Activated naive CD4-positive, alpha-beta T cell treated with anti-CD3 and anti-CD28 coated beads for 36 hours (primary cell): ENCODE measurements around the gene XNDC1N. TPM values are rescaled to one million over a fixed set of nuclear protein-coding genes. Genes with fewer than 3 reads are reported as not detected.
"Not testable (repeated sequence)": the region's sequence is repeated elsewhere in the genome, so short reads cannot be mapped to it uniquely, and the experiment has no call there.

ENCODE experiments used
- CTCF ChIA-PET: fragments of 350-600 bp; sonication (Branson Sonifier 250); formaldehyde crosslinking; loops from one replicate; lab custom pipeline; 2021; ENCODE audit warnings: antibody characterized with exemption; lab: Charles Lee
- DNase-seq: peaks from one replicate; pipeline ENCODE4 v3.0.0-alpha.2; 2020
- H3K27ac Mint-ChIP-seq: one replicate; pipeline ENCODE4 v1.8.0; 2021; ENCODE audit warnings: mild to moderate bottlenecking, mixed read lengths
- H3K27me3 Mint-ChIP-seq: one replicate; pipeline ENCODE4 v1.8.0; 2021; ENCODE audit warnings: low read depth, mixed read lengths
- H3K36me3 Mint-ChIP-seq: one replicate; pipeline ENCODE4 v1.8.0; 2021; ENCODE audit warnings: low read depth, mixed read lengths
- H3K4me1 Mint-ChIP-seq: one replicate; pipeline ENCODE4 v1.8.0; 2021; ENCODE audit warnings: low read depth, mixed read lengths
- H3K4me3 Mint-ChIP-seq: one replicate; pipeline ENCODE4 v1.8.0; 2021; ENCODE audit warnings: mild to moderate bottlenecking, moderate library complexity, mixed read lengths
- H3K9me3 Mint-ChIP-seq: one replicate; pipeline ENCODE4 v1.8.0; 2021; ENCODE audit warnings: mixed read lengths
- intact Hi-C: fragments of 100-400 bp; cut with micrococcal nuclease; formaldehyde crosslinking; loops from one replicate; pipeline ENCODE4 v1.15.1; 2023
- total RNA-seq, 2 experiments: library from RNA; stranded (reverse); gene quantifications; one replicate each; pipeline ENCODE4 v1.2.3, GENCODE V29; 2021

Gene XNDC1N
- total RNA-seq, 2 experiments from 2014 or later = 14.2 to 16.4 TPM

- H3K36me3 Mint-ChIP-seq, H3K27me3 Mint-ChIP-seq, H3K27ac Mint-ChIP-seq, H3K4me3 Mint-ChIP-seq, DNase-seq, CTCF ChIA-PET, H3K4me1 Mint-ChIP-seq, H3K9me3 Mint-ChIP-seq, intact Hi-C loops: not testable (repeated sequence)
Observed at GRCh38 chr11:71889181-71889872, 39.1 kb downstream of the XNDC1N start.

- H3K9me3 Mint-ChIP-seq, H3K36me3 Mint-ChIP-seq, H3K4me3 Mint-ChIP-seq, H3K27me3 Mint-ChIP-seq, DNase-seq, CTCF ChIA-PET, H3K4me1 Mint-ChIP-seq, intact Hi-C loops: not testable (repeated sequence)
- peak overlapping the region; percentile 39 for H3K27ac Mint-ChIP-seq
Observed at GRCh38 chr11:71888335-71889010, 39.9 kb downstream of the XNDC1N start.

- intact Hi-C loops, H3K9me3 Mint-ChIP-seq, CTCF ChIA-PET, H3K27ac Mint-ChIP-seq, H3K4me3 Mint-ChIP-seq, H3K27me3 Mint-ChIP-seq, DNase-seq, H3K4me1 Mint-ChIP-seq: not testable (repeated sequence)
- H3K36me3 Mint-ChIP-seq = peaks cover 10% of the 10 kb centered on the region
Observed at GRCh38 chr11:71885806-71886205, 42.6 kb downstream of the XNDC1N start.

Other genes starting within 250 kb of the XNDC1N start
- gene DEFB108B, start 95.4 kb downstream of the XNDC1N start, total RNA-seq = not detected
- gene DEFB131B, start 50.1 kb downstream of the XNDC1N start, total RNA-seq = not detected
- gene RNF121, start 452 bp upstream of the XNDC1N start, total RNA-seq = 10 to 100 TPM; 15.4 to 16.8 TPM
- gene IL18BP, start 70.3 kb upstream of the XNDC1N start, total RNA-seq = 1 to 10 TPM; 4.1 to 5.4 TPM
- 100 to 1,000 TPM; 189 to 194 TPM for gene NUMA1, start 151.9 kb upstream of the XNDC1N start, total RNA-seq
- 1 to 10 TPM; 6.8 to 8.3 TPM for gene LRRC51, start 152.3 kb upstream of the XNDC1N start, total RNA-seq
- gene LAMTOR1, start 174.7 kb upstream of the XNDC1N start, total RNA-seq = 10 to 100 TPM; 39.1 to 41.8 TPM
- not detected for gene TOMT, start 177.3 kb upstream of the XNDC1N start, total RNA-seq
- gene ANAPC15, start 184.1 kb upstream of the XNDC1N start, total RNA-seq = 10 to 100 TPM; 69.1 to 70.3 TPM
- not detected for gene FOLR3, start 207.1 kb upstream of the XNDC1N start, total RNA-seq